Activated CD4-positive, alpha-beta T cell treated with anti-CD3 and anti-CD28 coated beads, Interleukin-2, amount 10 ng/mL, durations not matched to agents 7 days and 5 days (primary cell): Measurements from ENCODE around the gene PLPP4. TPM values are rescaled to one million over a fixed set of nuclear protein-coding genes. Genes with fewer than 3 reads are reported as not detected.

Source experiments
- CTCF ChIA-PET: fragments of 350-600 bp; sonication (Branson Sonifier 250); formaldehyde crosslinking; loops from one replicate; lab custom pipeline; 2021; ENCODE audit warnings: antibody characterized with exemption; lab: Charles Lee
- POLR2A ChIA-PET: fragments of 350-600 bp; sonication (Branson Sonifier 250); formaldehyde crosslinking; loops from one replicate; lab custom pipeline; 2021; ENCODE audit warnings: antibody characterized with exemption; lab: Charles Lee
- DNase-seq: peaks from one replicate; pipeline ENCODE4 v3.0.0-alpha.2; 2020
- H3K27ac Mint-ChIP-seq: one replicate; pipeline ENCODE4 v1.8.0; 2021; ENCODE audit warnings: mild to moderate bottlenecking, moderate library complexity, mixed read lengths
- H3K27me3 Mint-ChIP-seq: one replicate; pipeline ENCODE4 v1.8.0; 2021; ENCODE audit warnings: mixed read lengths
- H3K36me3 Mint-ChIP-seq: one replicate; pipeline ENCODE4 v1.8.0; 2021; ENCODE audit warnings: low read depth, mixed read lengths
- H3K4me1 Mint-ChIP-seq: one replicate; pipeline ENCODE4 v1.8.0; 2021; ENCODE audit warnings: mixed read lengths
- H3K4me3 Mint-ChIP-seq: one replicate; pipeline ENCODE4 v1.8.0; 2021; ENCODE audit warnings: mild to moderate bottlenecking, moderate library complexity, mixed read lengths
- H3K9me3 Mint-ChIP-seq: one replicate; pipeline ENCODE4 v1.8.0; 2021; ENCODE audit warnings: mixed read lengths
- total RNA-seq, 2 experiments: library from RNA; stranded (reverse); gene quantifications; one replicate each; pipeline ENCODE4 v1.2.3, GENCODE V29; 2021

Gene PLPP4
- total RNA-seq, 2 experiments from 2014 or later, result not detected

DNA sequence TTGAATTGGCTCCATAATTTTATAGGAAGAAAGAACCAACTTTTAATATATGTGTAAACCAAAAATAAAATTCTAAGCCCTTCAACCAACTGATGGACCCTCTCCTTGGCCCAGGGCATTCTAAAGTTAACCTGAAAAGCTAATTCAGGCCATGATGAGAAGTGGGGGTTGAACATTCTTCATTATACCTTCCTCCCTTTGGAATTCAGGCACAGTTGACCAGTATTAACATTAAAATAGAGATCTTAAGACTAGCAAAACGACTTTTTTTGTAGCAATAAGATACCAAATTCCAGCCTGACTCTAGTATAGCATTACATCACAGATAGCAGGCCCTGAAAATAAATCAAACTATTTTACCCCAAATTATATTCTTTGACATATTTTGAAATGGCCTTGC lies 173.2 kb downstream of the PLPP4 start:
- H3K4me3 Mint-ChIP-seq, result no peak overlapping the region
- CTCF ChIA-PET, result no interaction called here

DNA sequence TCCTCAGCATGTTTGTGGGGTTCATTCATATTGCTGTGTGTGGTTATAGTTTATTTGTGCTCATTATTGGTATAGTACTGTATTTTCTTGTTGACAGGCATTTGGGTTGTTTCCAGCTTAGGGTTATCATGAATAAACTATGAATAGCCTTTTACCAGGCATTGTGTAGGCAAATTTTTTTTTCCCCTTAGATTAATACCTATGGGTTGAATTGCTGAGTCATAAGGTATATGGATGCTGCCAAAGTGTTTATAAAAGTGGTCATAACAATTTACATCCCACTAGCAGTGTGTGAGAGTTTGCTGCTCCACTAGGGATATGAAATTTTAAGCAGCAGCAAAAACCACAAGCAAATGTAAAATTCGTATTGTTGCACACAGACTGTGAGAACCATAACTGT lies 175.0 kb downstream of the PLPP4 start:
- Mint-ChIP-seq H3K36me3 (no peaks in the 10 kb centered on the region), H3K4me1 (no peaks in the 10 kb centered on the region), H3K27ac (no peak overlapping the region), H3K9me3 (no peaks in the 10 kb centered on the region), H3K27me3 (peaks cover 2% of the 10 kb centered on the region), H3K4me3 (no peak overlapping the region)
- no peak for DNase-seq
- ChIA-PET POLR2A (no interaction called here), CTCF (no interaction called here)

More for the DNA sequence above, 173.2 kb downstream of the PLPP4 start:
- POLR2A ChIA-PET, result no interaction called here
- peaks cover 2% of the 10 kb centered on the region for H3K27me3 Mint-ChIP-seq
- no peak for DNase-seq
- no peak overlapping the region for H3K27ac Mint-ChIP-seq
- H3K4me1 Mint-ChIP-seq, result no peaks in the 10 kb centered on the region
- H3K9me3 Mint-ChIP-seq, result no peaks in the 10 kb centered on the region
- no peaks in the 10 kb centered on the region for H3K36me3 Mint-ChIP-seq

DNA sequence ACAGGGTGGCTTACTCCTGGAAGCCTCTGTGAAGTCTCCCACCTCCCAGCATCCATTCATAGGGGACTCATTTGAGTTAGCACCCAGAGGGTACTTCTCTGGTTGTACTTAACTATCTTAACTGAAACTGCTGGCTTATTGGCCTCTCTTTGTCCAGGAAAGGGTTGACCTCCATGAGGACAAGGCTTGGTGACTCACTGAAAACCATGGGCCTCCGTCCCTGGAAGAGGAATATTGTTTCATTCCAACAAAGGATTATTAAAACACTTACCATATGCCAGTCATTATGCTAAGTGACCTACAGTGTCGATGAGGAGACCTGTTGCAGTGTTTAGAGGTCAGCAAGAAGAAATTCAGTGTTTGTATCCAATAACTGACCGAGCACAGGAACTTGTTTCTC lies 175.9 kb downstream of the PLPP4 start:
- H3K4me1 Mint-ChIP-seq, result no peaks in the 10 kb centered on the region
- POLR2A ChIA-PET, result no interaction called here
- no peak overlapping the region for H3K4me3 Mint-ChIP-seq
- H3K36me3 Mint-ChIP-seq, result no peaks in the 10 kb centered on the region
- no peaks in the 10 kb centered on the region for H3K9me3 Mint-ChIP-seq
- H3K27me3 Mint-ChIP-seq, result peaks cover 2% of the 10 kb centered on the region
- CTCF ChIA-PET, result no interaction called here
- DNase-seq, result no peak
- H3K27ac Mint-ChIP-seq, result no peak overlapping the region

DNA sequence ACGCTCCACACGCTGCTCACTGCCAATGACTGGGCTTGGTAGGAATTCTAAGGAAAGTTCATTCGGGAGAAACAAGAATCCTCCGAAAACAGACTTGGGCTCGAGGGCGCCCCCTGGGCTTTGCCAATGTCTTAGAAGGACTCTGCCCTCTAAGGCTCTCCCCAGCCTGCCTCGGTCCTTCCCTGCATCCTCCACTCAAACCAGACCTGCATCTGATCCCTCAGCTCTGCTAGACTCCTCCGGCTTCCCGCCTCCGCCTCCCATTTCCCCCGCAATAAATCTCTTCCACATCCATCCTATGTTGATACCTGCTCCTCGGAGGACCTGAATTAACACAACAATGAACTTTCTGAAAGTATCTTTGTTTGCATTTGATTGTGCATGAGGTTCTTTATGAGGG lies 177.6 kb downstream of the PLPP4 start:
- Mint-ChIP-seq H3K27ac (no peak overlapping the region), H3K36me3 (no peaks in the 10 kb centered on the region)

More for the DNA sequence above, 177.6 kb downstream of the PLPP4 start:
- no peak overlapping the region for H3K4me3 Mint-ChIP-seq
- DNase-seq, result no peak
- H3K4me1 Mint-ChIP-seq, result no peaks in the 10 kb centered on the region
- ChIA-PET CTCF (no interaction called here), POLR2A (no interaction called here)
- no peaks in the 10 kb centered on the region for H3K27me3 Mint-ChIP-seq
- H3K9me3 Mint-ChIP-seq, result no peaks in the 10 kb centered on the region
